WI38 (cell line): ENCODE results near the gene LONRF2.
"Not testable (repeated sequence)": the region's sequence is repeated elsewhere in the genome, so short reads cannot be mapped to it uniquely, and the experiment has no call there.

Experiments used
- H3K4me3 ChIP-seq: 2 replicates; pipeline ENCODE4 v1.5.1; 2011; ENCODE audit warnings: low read depth, mild to moderate bottlenecking, control low read depth, low read length
- TF ChIP-seq, protein P1 (sequence below): IDR thresholded peaks from 2 replicates; pipeline ENCODE4 v1.5.1; 2012; ENCODE audit warnings: low read depth, mild to moderate bottlenecking, control low read depth, low read length

The LONRF2 gene

DNA sequence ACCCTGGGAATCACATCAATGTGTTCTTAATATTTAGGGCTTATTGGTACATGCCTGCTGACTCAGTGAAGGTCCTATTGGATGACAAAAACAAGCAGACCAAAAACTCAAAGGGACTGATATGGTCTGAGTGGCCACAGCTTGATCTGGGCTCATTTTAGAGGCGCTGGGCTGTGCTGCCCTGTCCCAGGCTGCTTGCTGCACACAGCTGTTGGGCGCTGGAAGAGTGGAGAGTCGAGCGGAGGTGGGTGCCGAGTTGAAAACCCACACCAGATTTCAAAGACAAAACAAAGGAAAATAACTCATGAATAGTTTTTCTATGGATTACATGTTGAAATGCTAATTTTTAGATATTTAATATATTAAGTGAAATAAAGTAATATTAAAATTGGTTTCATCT is 68.5 kb downstream of the LONRF2 start:
- TF ChIP-seq, protein P1, sequence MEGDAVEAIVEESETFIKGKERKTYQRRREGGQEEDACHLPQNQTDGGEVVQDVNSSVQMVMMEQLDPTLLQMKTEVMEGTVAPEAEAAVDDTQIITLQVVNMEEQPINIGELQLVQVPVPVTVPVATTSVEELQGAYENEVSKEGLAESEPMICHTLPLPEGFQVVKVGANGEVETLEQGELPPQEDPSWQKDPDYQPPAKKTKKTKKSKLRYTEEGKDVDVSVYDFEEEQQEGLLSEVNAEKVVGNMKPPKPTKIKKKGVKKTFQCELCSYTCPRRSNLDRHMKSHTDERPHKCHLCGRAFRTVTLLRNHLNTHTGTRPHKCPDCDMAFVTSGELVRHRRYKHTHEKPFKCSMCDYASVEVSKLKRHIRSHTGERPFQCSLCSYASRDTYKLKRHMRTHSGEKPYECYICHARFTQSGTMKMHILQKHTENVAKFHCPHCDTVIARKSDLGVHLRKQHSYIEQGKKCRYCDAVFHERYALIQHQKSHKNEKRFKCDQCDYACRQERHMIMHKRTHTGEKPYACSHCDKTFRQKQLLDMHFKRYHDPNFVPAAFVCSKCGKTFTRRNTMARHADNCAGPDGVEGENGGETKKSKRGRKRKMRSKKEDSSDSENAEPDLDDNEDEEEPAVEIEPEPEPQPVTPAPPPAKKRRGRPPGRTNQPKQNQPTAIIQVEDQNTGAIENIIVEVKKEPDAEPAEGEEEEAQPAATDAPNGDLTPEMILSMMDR: no peak
- H3K4me3 ChIP-seq: no peak overlapping the region

DNA sequence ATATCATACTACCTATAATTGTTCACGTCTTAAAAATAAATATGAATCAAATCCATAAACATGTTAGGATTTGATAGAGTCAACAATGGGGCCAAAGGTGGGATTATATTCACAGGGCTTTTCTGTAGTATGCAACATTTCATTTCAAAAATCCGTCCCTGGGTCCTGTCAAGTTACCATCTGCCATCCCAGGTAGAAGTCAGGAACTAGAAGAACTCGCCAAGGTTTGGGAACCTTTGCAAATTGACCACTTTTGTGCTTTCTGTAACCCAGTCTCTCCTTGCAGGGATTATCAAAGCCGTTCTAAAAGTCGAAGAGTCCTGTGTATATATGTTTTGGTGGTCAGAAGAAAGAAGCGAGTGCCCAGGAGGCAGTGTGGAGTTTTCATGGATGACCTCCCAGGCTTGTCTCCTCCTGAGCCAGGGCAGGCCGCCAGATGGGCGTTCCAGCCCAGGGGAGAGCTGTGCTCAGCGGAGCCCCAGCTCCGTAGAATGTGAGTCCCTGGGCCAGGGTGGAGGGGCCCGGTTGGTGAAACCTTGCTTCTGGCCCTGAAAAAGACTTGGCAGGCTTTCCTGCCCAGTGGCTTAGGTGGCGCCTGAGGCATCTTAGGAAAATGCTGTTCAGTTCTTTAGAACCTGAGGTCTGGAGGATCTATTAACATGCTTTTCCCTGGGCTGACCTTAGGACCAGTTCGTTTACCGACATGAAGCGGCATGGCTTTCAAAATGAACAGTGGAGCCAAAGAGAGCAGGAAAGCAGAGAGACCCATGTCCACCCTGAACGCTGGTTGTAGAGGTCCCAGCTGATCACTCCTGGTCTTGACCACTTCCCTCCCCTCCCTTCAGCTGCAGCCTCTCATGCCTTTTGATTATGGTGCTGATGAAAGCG is 69.2 kb downstream of the LONRF2 start:
- TF ChIP-seq, protein P1: no peak
- H3K4me3 ChIP-seq: no peak overlapping the region

DNA sequence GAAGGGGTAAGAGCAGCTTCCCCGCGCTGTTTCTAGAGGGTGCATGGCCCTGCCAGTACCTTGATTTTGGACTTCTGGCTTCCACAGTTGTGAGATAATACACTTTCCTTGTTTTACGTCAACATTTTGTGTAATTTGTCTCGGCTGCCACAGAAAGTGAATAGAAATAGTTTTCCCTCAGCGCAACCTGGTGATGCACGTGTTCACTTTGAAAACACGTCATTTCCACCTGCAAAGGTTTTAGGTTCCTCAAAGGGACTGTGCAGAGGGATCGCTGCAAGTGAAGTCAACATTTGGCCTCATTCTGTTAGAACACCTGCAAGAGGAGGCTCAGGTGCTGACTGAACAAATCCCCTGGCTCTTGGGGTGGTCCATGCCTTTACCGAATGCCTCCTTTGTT is 71.7 kb downstream of the LONRF2 start:
- no peak overlapping the region for H3K4me3 ChIP-seq
- TF ChIP-seq, protein P1: no peak

DNA sequence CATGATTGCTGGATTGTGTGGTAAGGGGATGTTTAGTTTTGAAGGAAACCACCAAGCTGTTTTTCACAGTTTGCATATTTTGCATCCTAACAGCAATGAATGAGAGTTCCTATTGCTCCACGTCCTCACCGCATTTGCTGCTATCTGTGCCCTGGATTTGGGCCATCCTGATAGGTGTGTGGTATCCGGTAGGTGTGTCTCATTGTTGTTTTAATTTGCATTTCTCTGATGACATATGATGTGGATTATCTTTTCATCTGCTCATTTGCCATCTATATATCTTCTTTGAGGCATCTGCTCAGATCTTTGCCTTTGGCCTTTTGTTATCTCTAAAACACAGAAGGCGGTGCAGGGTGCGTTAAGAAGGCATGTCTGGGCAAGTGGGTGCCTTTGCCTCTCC is 73.3 kb downstream of the LONRF2 start:
- TF ChIP-seq, protein P1: no peak
- no peak overlapping the region for H3K4me3 ChIP-seq

DNA sequence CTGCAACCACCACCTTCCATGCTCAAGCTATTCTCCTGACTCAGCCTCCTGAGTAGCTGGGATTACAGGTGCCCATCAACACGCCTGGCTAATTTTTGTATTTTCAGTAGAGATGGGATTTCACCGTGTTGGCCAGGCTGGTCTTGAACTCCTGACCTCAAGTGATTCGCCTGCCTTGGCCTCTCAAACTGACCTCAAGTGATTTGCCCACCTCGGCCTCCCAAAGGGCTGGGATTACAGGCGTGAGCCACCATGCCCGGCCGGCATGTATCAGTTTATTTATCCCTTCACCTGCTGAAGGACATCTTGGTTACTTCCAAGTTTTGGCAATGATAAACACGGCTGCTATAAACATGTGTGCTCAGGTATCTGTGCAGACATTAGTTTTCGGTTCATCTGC is 73.7 kb downstream of the LONRF2 start:
- not testable (repeated sequence) for H3K4me3 ChIP-seq

DNA sequence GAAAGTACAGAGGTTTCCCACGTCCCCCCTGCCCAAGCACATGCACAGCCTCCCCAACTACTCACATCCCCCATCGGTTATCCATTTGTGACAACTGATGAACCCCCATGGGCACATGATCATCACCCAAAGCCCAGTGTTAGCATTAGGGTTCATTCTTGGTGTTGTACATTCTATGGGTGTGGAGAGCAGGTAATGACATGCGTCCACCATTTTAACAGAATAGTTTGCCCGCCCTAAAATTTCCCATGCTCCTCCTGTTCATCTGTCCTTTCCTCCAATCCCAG is 74.3 kb downstream of the LONRF2 start:
- TF ChIP-seq, protein P1: no peak
- H3K4me3 ChIP-seq: no peak overlapping the region

DNA sequence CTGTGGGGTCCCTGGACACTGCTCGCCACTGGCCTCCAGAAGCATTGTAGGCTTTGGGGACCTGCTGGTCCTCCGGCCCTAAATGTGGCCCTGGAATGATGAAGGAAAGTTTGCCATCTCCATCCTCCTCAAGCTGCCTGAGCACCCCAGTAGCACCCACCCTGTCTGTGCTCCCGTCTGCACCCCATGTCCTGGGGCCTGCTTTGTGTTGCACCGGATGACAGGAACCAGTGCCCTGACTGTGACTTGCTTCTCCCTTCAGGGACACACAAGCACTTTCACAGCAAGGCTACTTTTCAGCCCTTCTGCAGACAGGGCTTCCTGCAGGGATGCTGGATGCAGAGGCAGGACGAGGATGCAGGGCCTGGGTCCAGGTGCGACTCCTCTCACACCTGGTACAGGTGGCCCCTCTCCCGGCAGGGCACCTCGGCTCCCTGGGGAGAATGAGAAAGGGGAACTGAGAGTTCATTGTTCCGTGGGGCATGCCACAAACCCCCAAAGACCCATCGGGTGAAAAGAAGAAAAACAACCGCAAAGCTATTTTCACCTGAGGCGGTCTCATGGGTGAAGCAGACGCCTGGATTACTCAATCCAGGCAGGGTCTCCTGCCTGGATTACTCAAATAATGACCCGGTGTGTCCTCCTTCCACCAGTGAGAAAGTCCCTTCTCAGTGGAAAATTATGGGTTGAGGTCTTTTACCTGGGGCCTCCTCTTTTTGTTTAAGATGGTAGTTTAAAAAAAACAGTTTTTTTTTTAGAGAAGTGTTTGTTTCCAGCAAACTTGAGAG is 74.9 kb downstream of the LONRF2 start:
- TF ChIP-seq, protein P1: no peak
- H3K4me3 ChIP-seq: no peak overlapping the region
